ENCODE results near the gene SIGLEC11.

Gene SIGLEC11

GRCh38 chr19:49924004-49924880, 36.7 kb downstream of the SIGLEC11 start:
- no peak for DNase-seq

GRCh38 chr19:49923055-49924003, 37.6 kb downstream of the SIGLEC11 start:
- DNase-seq, result no peak

- DNase-seq, result no peak
Measured at GRCh38 chr19:49921871-49922795, 38.8 kb downstream of the SIGLEC11 start.

- DNase-seq, result no peak
Measured at GRCh38 chr19:49920624-49921363, 40.2 kb downstream of the SIGLEC11 start.

- no peak for DNase-seq
Measured at GRCh38 chr19:49918089-49918488, 42.9 kb downstream of the SIGLEC11 start.

GRCh38 chr19:49916839-49917733, 43.9 kb downstream of the SIGLEC11 start:
- no peak for DNase-seq

- DNase-seq, result no peak
Measured at GRCh38 chr19:49915271-49915670, 45.7 kb downstream of the SIGLEC11 start.

GRCh38 chr19:49913720-49914119, 47.3 kb downstream of the SIGLEC11 start:
- no peak for DNase-seq

- DNase-seq, result no peak
Measured at GRCh38 chr19:49912965-49913685, 47.8 kb downstream of the SIGLEC11 start.

- DNase-seq, result no peak
Measured at GRCh38 chr19:49911381-49912145, 49.4 kb downstream of the SIGLEC11 start.

GRCh38 chr19:49910179-49910578, 50.8 kb downstream of the SIGLEC11 start:
- no peak for DNase-seq

GRCh38 chr19:49908480-49909420, 52.2 kb downstream of the SIGLEC11 start:
- no peak for DNase-seq

GRCh38 chr19:49907745-49908446, 53.1 kb downstream of the SIGLEC11 start:
- DNase-seq, result no peak

GRCh38 chr19:49906879-49907564, 54.0 kb downstream of the SIGLEC11 start:
- DNase-seq, result no peak

- DNase-seq, result no peak
Measured at GRCh38 chr19:49904136-49904535, 56.8 kb downstream of the SIGLEC11 start.
